HG03103 (cell line): ENCODE data around the gene MILR1.

Experiments used
- ATAC-seq: cut with Tn5 transposase; IDR thresholded peaks from one replicate; pipeline ENCODE4 v1.9.1; 2021; ENCODE audit warnings: low read depth; ENCODE audit not compliant: unreplicated experiment

The MILR1 gene

DNA sequence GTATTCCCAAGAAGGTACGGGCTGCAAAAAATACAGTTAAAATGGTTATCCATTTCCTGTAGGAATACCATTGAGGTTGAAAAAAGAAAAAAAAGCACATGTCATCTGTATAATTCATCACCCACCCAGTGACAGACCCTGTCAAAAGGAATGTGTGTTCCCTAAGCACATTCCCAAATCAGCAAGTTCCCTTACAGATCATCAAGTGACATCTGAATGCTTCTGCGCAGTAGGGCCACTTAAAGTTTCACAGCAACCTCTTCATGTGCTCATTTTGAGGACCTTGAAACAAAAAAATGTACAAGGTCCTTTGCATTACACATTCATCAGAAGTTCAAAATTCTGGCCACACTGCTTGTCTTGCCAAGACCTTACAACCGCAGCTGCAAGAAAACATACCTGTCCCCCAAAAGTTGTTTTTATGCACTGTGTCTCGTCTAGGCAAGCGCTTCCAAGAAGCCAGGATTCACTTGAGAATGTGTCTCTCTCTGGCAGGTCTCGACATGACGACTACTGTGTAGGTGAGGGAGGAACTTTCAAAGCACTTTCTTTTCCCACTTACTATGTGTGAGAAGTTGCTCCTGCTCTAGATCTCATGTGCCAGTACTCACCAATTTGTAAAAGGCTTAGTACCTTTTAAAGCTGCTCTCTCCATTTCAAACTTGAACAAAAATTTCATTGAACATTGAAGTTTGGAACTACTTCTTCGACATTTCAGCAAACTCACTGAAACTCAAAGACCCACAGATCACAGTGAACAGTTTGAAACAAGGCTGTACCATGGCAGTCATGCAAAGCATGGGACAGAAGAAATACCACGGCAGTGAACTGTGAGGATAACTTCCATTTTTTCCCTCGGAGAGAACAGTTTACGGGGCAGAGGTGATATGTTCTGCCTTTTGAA, 52.2 kb downstream of the MILR1 start:
- ATAC-seq: no peak

DNA sequence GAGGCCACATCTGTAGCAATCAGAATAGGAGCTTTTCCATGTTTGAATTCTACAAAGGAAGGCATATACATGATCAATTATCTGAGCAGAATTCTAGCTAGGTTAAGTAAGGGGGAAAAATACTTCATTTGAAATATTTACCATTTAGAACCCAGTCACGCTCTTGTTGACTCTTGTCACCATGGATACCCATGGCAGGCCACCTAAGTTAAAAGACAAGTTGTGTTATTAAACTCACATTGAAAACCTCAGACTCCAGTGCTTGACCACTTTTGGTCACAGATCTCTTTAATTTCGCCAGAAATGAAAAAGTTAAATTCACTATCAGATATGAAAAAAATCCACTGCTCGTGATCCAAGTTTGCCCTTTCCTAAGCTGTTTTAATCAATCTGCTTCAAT, 53.1 kb downstream of the MILR1 start:
- ATAC-seq: no peak

DNA sequence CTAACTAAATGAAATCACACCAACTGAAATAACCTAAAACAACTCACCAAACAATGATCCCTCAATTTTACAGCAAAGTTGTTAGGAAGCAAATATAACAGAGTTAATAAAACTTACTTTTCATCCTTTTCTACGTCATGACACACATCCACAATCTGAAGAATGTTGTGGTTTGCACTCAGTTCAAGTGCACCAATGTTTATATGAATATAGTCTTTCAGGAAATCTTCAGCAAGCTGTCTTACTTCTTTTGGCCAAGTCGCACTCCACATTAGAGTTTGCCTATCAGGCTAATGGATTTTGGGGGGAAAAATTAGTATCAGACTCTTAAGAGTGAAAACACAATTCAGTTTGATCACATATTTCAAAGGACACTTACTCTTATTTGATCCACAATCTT, 53.9 kb downstream of the MILR1 start:
- ATAC-seq: no peak

DNA sequence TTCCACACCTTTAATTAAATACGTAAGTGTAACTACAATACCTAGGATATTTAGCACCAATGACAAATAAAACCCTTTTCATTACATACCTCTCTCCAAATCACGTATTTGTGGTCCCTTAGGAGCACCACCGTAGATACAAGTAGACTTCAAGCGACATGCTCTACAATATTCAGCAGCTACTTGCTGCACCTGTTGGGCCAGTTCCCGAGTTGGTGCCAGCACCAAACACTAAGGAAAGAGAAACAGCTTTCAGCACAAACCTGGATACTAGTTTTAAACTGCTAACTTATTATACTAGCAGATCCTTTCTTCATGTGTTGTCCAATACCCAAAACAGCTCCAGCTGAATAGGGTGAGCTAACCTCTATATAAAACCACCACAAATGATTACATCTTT, 54.4 kb downstream of the MILR1 start:
- no peak for ATAC-seq

DNA sequence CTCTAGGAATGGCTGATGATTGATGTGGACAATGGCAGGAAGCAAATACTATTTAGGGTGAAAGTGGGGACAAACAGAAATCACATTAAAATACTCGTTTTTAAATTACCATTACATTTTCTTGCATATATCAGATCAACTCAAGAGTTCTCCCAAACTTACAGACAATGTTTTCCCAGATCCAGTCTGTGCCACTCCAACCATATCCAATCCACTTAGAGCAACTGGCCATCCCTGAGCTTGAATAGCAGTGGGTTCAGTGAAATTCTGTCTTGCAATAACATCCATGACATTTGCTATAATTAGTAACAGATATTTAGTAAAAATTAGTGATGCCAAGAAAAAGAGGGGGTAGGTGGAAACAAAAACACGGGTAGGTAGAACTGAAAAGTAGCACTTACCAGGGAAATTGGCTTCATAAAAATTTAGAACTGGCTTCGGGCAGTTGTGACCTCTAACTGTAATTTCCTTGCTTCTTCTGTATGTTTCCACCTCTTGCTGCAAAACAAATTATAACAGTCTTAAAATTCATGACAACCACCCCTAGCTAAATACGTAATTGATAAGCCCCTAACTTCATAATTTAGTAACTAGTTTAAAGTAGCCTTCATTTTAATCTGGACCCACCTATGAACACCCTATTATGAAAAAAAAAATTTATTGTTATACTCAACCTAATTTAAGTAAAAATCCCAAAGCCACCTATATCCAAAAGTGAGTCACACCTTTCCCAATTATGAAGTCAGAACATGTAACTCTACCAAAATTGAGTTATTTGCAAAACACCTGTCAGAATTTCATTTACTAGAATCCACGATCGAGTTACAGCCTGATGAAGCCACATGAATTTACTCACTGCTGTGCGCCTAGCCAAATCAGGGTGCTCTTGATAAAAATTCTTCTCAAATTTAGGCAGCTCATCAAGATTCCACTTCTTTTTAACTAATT, 55.2 kb downstream of the MILR1 start:
- ATAC-seq: no peak

DNA sequence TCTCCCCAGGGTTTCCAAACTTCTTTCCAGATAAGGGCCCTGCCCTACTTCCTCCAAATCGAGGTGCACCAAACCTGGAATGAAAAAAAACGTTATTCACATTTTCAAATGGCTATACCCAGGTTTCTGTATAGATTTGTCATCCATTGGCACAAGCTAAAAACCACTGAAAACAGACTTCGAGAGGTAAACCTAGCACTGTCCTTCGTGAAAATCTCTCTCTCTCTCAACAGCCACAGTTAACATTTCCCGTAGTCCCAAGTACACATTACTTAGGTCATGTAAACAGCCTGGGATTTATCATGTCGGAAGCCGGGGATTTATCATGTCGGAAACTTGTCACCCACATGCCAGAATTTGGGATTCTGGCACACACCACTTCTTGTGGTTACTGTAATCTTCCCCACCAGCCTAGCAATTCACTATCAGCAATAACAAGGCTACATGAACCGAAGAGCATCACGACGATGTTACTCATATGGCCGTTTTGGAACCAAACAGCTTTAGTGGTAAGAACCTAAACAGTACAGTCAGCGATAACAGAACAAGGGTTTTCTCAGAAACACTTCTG, 55.9 kb downstream of the MILR1 start:
- ATAC-seq: no peak

DNA sequence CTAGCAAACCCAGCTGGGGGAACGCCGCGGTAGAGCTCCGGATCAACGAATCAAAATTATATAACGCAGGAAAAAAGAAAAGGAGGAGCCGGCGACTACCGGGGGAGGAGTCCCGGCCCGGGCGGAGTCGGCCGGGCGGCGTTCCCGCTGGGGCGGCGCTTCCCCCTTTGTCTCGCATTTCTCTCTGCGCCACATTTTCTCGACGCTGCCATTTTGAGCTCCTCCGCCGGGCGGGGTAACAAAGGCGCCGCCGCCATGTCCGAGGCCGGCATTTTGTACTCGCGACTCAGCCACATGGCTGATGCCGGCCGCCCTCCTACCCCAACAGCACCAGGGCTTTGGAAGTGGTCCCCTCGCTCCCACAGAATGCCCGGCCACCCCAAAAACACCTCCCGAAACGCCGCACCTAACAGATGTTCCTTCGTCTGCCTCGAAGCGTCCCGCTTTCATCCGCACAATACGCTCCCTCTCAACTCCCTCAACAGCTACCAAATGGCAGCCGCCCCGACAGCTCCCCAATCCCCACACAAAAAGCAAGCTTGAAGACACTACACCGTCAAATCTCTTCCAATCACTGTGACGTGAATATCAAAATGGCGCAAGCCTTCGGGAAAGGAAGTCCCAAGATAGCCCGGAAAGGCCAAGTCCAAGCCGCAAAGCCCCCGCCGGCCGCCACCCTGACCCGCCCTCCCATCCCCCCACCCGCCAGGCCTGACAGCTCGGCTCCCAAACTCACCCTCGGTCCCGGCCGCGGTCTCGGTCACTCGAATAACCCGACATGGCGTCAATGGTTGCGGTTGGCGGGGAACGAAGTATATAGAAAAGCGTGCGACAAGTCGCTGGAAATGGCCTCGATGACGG, 56.7 kb downstream of the MILR1 start:
- no peak for ATAC-seq

DNA sequence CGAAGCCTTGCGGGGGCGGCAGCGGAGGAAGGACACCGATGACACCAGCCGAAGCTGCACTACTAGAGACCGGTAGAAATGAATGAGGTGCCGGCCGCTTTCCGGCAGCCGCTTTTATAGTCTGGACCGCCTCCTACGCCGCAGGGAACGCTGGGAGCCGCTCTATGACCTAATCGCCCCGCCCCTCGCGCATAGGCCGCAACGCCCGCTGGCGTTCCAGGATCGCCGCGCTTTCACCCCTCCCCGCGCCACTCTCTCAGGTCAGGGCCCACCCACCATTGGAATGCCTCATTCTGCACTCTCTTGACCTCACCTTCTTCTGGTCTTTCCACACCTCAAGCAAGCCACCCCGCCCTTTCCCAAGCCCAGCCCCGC, 57.3 kb downstream of the MILR1 start, which contains the start of gene DDX5:
Gene DDX5 (minus strand): TSS at position 89 of the 375 bp plus-strand sequence. CDS start 170 bp downstream, outside the sequence.
- ATAC-seq: peak; percentile 48

DNA sequence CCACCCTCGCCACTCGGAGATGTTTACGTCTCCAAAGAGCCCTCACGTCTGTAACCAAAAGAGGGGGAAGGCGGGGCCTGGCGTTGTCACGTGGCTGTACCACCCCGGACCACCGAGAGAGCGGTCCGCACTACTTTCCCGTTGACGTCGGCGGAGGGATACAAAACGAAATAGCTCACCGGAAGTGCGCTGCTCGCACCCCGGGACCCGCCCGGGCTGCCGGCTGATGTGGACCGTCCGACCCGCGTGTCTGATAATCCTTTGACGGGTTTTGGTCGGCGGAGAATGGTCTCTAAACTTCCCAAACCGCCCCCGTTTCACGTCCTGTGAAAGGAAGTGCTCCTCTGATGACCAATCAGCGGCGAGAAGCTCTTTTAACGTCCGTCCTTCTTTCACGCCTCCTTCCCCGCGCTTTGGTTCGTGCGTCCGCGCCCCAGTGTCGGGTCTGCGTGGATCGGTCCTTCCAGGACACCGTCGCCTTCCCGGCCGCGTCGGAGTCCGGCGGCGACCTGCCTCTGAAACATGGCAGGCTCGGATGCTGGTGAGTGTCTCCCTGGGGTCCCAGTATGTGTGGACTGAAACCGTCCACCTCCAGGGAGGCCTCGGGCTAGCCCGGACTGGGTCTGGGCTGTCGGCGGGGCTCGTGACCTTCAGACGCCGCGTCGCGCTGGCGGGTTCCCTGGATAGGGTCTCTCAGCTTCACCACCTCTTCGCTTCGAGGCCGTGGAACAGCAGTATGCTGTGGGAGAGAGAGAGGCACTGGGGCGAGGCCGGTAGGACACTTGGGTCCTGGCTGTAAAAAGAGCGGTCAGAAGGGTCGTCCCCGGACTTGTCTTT, 57.9 kb downstream of the MILR1 start, which contains the start of gene CEP95:
Gene CEP95 (plus strand): TSS at position 402 of the 837 bp plus-strand sequence. CDS start 121 bp downstream, at position 523.
- peak; percentile 52 for ATAC-seq

DNA sequence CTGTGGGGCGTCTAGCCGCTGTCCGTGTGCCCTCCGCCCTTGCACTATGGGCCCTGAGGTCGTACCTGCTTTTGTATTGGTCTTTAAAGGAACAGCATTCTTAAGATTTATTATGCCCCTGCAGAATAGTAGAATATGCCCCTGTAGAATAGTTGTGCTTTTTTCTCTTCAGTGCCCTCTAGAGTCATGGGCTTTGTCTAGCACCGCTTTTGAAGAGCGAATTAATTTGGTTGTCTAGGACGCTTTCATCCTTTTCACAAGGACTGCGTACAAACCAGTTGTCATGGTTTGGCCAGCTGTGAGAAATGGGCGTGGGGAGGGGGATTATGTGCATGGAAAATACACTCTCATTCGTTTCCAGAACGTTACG, 58.5 kb downstream of the MILR1 start:
- no peak for ATAC-seq

DNA sequence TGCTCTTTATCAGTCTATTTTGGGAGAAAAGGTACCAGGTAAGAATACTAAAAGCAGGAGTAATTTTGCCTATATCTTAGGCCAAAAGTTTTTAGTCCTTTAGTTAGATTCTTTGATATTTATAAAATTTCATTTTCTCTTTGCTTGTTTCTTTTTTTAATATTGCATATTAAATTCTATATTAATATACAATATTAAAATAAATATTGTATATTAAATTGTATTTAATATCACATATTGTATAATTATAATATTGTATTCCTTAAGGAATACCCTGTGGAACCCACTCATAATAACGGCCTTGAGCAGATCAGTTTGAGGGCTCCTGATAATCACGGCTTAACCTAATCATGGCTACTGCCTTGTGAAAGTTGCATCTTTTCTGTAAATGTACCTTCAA, 59.8 kb downstream of the MILR1 start:
- no peak for ATAC-seq

DNA sequence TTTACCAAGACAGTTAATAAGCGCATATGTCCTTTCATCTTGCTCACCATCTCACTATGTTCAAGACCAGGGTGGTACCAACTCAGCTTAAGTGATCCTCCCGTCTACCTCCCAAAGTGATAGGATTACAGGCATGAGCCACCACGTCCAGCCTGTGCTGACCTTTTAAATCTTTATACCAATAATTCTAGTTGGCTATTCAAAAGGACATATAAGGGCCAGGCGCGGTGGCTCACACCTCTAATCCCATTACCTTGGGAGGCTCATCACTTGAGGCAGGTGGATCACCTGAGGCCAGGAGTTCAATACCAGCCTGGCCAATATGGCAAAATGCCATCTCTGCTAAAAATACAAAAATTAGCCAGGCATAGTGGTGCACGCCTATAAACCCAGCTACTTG, 60.3 kb downstream of the MILR1 start:
- no peak for ATAC-seq

DNA sequence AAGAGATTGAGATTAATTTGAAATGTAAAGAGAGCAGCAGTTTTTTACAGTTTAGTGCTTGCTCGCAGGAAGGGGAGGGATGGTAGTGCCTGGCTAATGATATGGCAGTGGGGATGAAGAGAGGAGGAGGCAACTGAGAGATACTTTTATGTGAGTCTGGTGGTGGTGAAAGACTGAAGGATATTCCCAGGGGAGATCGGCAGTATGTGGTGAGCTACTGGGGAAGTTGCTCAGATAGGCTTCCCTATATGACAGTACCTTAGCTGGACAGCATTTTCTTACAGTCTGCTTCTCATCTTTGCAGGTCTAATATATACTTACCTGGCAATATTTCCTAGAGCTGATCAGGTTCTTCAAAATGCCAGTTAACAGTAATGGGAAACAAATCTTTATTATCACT, 66.5 kb downstream of the MILR1 start:
- no peak for ATAC-seq

DNA sequence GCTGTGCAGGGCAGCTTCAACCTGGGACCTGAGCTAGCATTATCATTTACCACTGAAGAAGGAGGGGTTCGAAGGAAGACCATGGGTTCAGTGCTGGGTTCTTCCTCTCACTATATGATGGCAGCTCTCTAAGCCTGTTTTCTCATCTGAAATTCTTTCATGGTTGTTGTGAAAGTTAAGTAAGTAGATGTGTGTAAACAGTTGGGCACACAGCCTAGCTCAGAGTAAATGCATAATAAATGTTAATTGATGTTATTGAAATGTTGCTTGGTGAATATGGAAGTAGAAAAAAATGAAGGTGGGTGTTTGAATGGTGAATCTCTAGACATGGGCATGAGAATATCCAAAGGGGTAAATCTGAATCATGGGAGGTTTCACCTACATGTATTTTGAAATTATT, 66.9 kb downstream of the MILR1 start:
- no peak for ATAC-seq
